IMR-90 (cell line): Measurements from ENCODE around the gene AMFR. TPM values are rescaled to one million over a fixed set of nuclear protein-coding genes. Genes with fewer than 3 reads are reported as not detected.

Experiments used
- ATAC-seq: fragments of 200-7000 bp; cut with Tn5 transposase; 2 replicates; pipeline ENCODE4 v1.9.1; 2020; ENCODE audit warnings: low read depth, mild to moderate bottlenecking, moderate library complexity
- BruUV-seq: library from RNA; stranded (reverse); fragments of 400-500 nt; replicated peaks from 2 replicates; lab custom pipeline; 2021; lab: Mats Ljungman, UMichigan
- CTCF ChIA-PET: fragments of 300-600 bp; formaldehyde crosslinking; extraction: SDS; loops from one replicate; lab custom pipeline; 2021; ENCODE audit warnings: antibody characterized with exemption; lab: Yijun Ruan, JAX
- POLR2A ChIA-PET: fragments of 300-600 bp; sonication (Branson Sonifier 250); formaldehyde crosslinking; loops from one replicate; lab custom pipeline; 2022; ENCODE audit warnings: antibody characterized with exemption; ENCODE audit not compliant: unreplicated experiment; lab: Charles Lee
- DNase-seq: peaks from one replicate; pipeline ENCODE4 v3.0.0; 2013
- H2AFZ ChIP-seq: replicated peaks from 2 replicates; pipeline ENCODE3; 2013; ENCODE audit warnings: low read length, mild to moderate bottlenecking; ENCODE audit not compliant: poor library complexity
- H2AK5ac ChIP-seq: 2 replicates; pipeline ENCODE4 v1.6.1; 2013; ENCODE audit warnings: low read depth, low read length, inconsistent platforms
- H2AK9ac ChIP-seq: replicated peaks from 2 replicates; pipeline ENCODE3; 2013; ENCODE audit warnings: mild to moderate bottlenecking, low read depth, low read length, moderate library complexity; ENCODE audit not compliant: poor library complexity
- H2BK120ac ChIP-seq: 2 replicates; pipeline ENCODE4 v1.6.1; 2013; ENCODE audit warnings: low read depth, low read length, inconsistent platforms
- H2BK15ac ChIP-seq: 3 replicates; pipeline ENCODE4 v1.6.1; 2013; ENCODE audit warnings: low read depth, low read length, inconsistent platforms
- H2BK20ac ChIP-seq: 2 replicates; pipeline ENCODE4 v1.6.1; 2013; ENCODE audit warnings: low read depth, mild to moderate bottlenecking, inconsistent platforms, low read length, moderate library complexity
- H2BK5ac ChIP-seq: 2 replicates; pipeline ENCODE4 v1.6.1; 2013; ENCODE audit warnings: mild to moderate bottlenecking, low read depth, low read length, inconsistent platforms; ENCODE audit not compliant: poor library complexity, severe bottlenecking
- H3K14ac ChIP-seq: replicated peaks from 2 replicates; pipeline ENCODE4 v1.6.1; 2013; ENCODE audit warnings: low read depth, low read length, inconsistent platforms
- H3K18ac ChIP-seq: 2 replicates; pipeline ENCODE4 v1.6.1; 2013; ENCODE audit warnings: low read depth, low read length, control low read depth
- H3K23ac ChIP-seq: 2 replicates; pipeline ENCODE4 v1.6.1; 2013; ENCODE audit warnings: low read depth, low read length, inconsistent platforms
- H3K27ac ChIP-seq: 2 replicates; pipeline ENCODE4 v1.5.1; 2013; ENCODE audit warnings: mild to moderate bottlenecking, control low read depth, low read length; ENCODE audit not compliant: insufficient read depth
- H3K27me3 ChIP-seq: 2 replicates; pipeline ENCODE4 v1.6.1; 2013; ENCODE audit warnings: low read length; ENCODE audit not compliant: control insufficient read depth, insufficient read depth
- H3K36me3 ChIP-seq: 2 replicates; pipeline ENCODE4 v1.6.1; 2013; ENCODE audit warnings: low read length, mixed read lengths; ENCODE audit not compliant: control insufficient read depth, insufficient read depth
- H3K4ac ChIP-seq: 2 replicates; pipeline ENCODE4 v1.6.1; 2013; ENCODE audit warnings: low read depth, low read length, inconsistent platforms
- H3K4me1 ChIP-seq: 2 replicates; pipeline ENCODE4 v1.6.1; 2013; ENCODE audit warnings: low read length, mixed read lengths; ENCODE audit not compliant: control insufficient read depth, insufficient read depth
- H3K4me2 ChIP-seq: 2 replicates; pipeline ENCODE4 v1.6.1; 2013; ENCODE audit warnings: low read depth, mild to moderate bottlenecking, control low read depth, low read length, moderate library complexity
- H3K4me3 ChIP-seq: 2 replicates; pipeline ENCODE4 v1.5.1; 2013; ENCODE audit warnings: low read depth, mild to moderate bottlenecking, control low read depth, low read length, moderate library complexity; ENCODE audit not compliant: insufficient read depth
- H3K56ac ChIP-seq: 2 replicates; pipeline ENCODE4 v1.6.1; 2013; ENCODE audit warnings: low read length, inconsistent platforms; ENCODE audit not compliant: insufficient read depth; ENCODE audit errors: extremely low read depth
- H3K79me1 ChIP-seq, 2 experiments: 2 replicates each; pipeline ENCODE4 v1.6.1; 2013; ENCODE audit warnings: low read length in 2 of 2, inconsistent platforms in 1 of 2, low read depth in 1 of 2
- H3K9ac ChIP-seq: 2 replicates; pipeline ENCODE4 v1.6.1; 2013; ENCODE audit warnings: low read depth, low read length, control low read depth
- H3K9me1 ChIP-seq: 2 replicates; pipeline ENCODE4 v1.6.1; 2013; ENCODE audit warnings: low read length, inconsistent platforms; ENCODE audit not compliant: insufficient read depth
- H3K9me3 ChIP-seq: 2 replicates; pipeline ENCODE4 v1.6.1; 2013; ENCODE audit warnings: low read length; ENCODE audit not compliant: control insufficient read depth, insufficient read depth
- H4K20me1 ChIP-seq: 2 replicates; pipeline ENCODE4 v1.6.1; 2013; ENCODE audit warnings: low read length, inconsistent platforms; ENCODE audit not compliant: insufficient read depth
- H4K5ac ChIP-seq: 2 replicates; pipeline ENCODE4 v1.6.1; 2013; ENCODE audit warnings: mild to moderate bottlenecking, low read depth, low read length, control low read depth
- H4K8ac ChIP-seq, 2 experiments: 2 replicates each; pipeline ENCODE4 v1.6.1; 2013; ENCODE audit warnings: low read depth in 2 of 2, low read length in 2 of 2, control low read depth in 1 of 2, inconsistent platforms in 1 of 2
- H4K91ac ChIP-seq: 2 replicates; pipeline ENCODE4 v1.6.1; 2013; ENCODE audit warnings: low read depth, low read length, inconsistent platforms; ENCODE audit not compliant: insufficient read depth
- CEBPB ChIP-seq: IDR thresholded peaks from 2 replicates; pipeline ENCODE4 v1.6.1; 2012; ENCODE audit warnings: low read depth, low read length, improper control_type of control experiment
- ELK1 ChIP-seq: fragments of 150-350 bp; IDR thresholded peaks from 2 replicates; pipeline ENCODE4 v1.6.1; 2016; ENCODE audit warnings: low read depth, mild to moderate bottlenecking, low read length, moderate library complexity, borderline replicate concordance
- FOS ChIP-seq: fragments of 150-350 bp; IDR thresholded peaks from 2 replicates; pipeline ENCODE4 v1.6.1; 2016; ENCODE audit warnings: low read depth, low read length
- MAFK ChIP-seq: IDR thresholded peaks from 2 replicates; pipeline ENCODE4 v1.6.1; 2012; ENCODE audit warnings: low read depth, low read length, improper control_type of control experiment
- MAZ ChIP-seq: IDR thresholded peaks from 2 replicates; pipeline ENCODE4 v1.6.1; 2012; ENCODE audit warnings: low read depth, mild to moderate bottlenecking, low read length, improper control_type of control experiment, moderate library complexity, borderline replicate concordance
- MXI1 ChIP-seq: IDR thresholded peaks from 2 replicates; pipeline ENCODE4 v1.6.1; 2012; ENCODE audit warnings: low read depth, mild to moderate bottlenecking, low read length, moderate library complexity, borderline replicate concordance
- RAD21 ChIP-seq: IDR thresholded peaks from 2 replicates; pipeline ENCODE4 v1.6.1; 2012; ENCODE audit warnings: low read length, improper control_type of control experiment
- RCOR1 ChIP-seq: IDR thresholded peaks from 2 replicates; pipeline ENCODE4 v1.6.1; 2012; ENCODE audit warnings: mild to moderate bottlenecking, low read length, improper control_type of control experiment; ENCODE audit not compliant: insufficient replicate concordance
- WGBS, 2 experiments: methylation state at CpG; one replicate each; pipeline versions ENCODE4 v1.1.5 to v1.1.7; 2013; ENCODE audit warnings: missing lambda C conversion rate in 2 of 2; ENCODE audit not compliant: insufficient read length in 1 of 2; ENCODE audit errors: extremely low coverage in 2 of 2; 5-methylcytosine and 5-hydroxymethylcytosine counted together
- dilution Hi-C: fragments of 300-500 bp; cut with HindIII; formaldehyde crosslinking; loops from one replicate; pipeline ENCODE4 v1.14.3; 2018; ENCODE audit warnings: low sequenced_read_pairs; ENCODE audit not compliant: unreplicated experiment
- in situ Hi-C: fragments of 300-500 bp; cut with MboI; formaldehyde crosslinking; loops from 3 replicates; pipeline ENCODE4 v1.14.3; 2019; ENCODE audit warnings: low sequenced_read_pairs, inconsistent platforms, mixed read lengths
- intact Hi-C: fragments of 100-400 bp; cut with micrococcal nuclease; formaldehyde crosslinking; loops from 2 replicates; pipeline ENCODE4 v1.10.0; 2022
- polyA plus RNA-seq, 3 experiments: library from polyadenylated mRNA; depleted of rRNA; stranded (reverse); fragments of >200 nt; gene quantifications; 2 replicates each; pipeline ENCODE4 v1.2.3, GENCODE V29; 2012; ENCODE audit warnings: low replicate concordance in 1 of 3
- total RNA-seq: library from RNA; depleted of rRNA; stranded (reverse); fragments of >200 nt; gene quantifications from 2 replicates; pipeline ENCODE4 v1.2.3, GENCODE V29; 2012
- TF ChIP-seq, protein P1 (sequence below): fragments of 150-350 bp; IDR thresholded peaks from 2 replicates; pipeline ENCODE4 v1.6.1; 2017; ENCODE audit warnings: mild to moderate bottlenecking, antibody characterized with exemption, low read length, low read depth

Gene AMFR
- total and polyA plus RNA-seq, 2 of the 4 experiments (the other 2 are of a cell fraction) = 60.7 to 216 TPM

DNA sequence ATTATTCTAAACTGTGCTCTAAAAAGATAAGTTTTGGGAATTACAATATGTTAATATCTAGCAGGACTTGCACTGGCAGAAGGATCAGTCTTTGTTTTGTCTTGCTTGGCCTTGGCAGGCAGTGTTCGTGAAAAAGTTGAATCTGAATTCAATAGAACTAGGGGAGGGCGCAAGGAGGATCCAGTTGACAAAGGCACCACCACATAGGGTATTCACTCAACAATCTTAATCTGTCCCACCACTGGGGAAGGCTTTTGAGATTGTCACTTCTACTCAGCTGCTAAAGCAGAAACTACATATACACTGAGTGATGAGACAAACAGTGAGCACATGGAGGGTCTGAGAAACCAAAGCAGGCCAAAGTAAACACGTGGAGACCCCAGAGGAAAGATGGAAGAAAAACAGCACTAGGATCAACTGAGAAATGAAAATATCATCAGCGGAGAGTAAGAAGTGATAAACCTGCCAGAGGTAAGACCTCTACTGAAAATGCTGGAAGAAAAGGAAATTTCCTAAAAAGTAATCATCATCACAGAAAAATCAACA lies 2.4 kb downstream of the AMFR start:
- no peak overlapping the region for H3K4me3 ChIP-seq
- H3K9me3 ChIP-seq = no peaks in the 10 kb centered on the region
- H4K20me1 ChIP-seq = peaks cover 48% of the 10 kb centered on the region
- peak overlapping the region; percentile 59 for H3K4me2 ChIP-seq
- ATAC-seq (no peak), DNase-seq (no peak)
- no peak overlapping the region for H3K4ac ChIP-seq
- WGBS, 2 experiments = no CpG with 5 or more reads among the region's 4 CpGs
- no peak overlapping the region for H4K5ac ChIP-seq
- H3K9me1 ChIP-seq = peaks cover 17% of the 10 kb centered on the region
- H3K36me3 ChIP-seq = peaks cover 1% of the 10 kb centered on the region; the same call in 1 of the 2 replicates
- H3K18ac ChIP-seq = no peak overlapping the region
- ChIA-PET POLR2A (no interaction called here), CTCF (interaction anchor here (0.5 kb wide), 1 partner anchor 16 kb away, joined by 3 read pairs; no protein-coding TSS in a partner anchor)
- TF ChIP-seq RAD21 (no peak), MAZ (no peak), RCOR1 (no peak), ELK1 (no peak), MAFK (no peak), FOS (no peak), MXI1 (no peak), CEBPB (no peak)
- TF ChIP-seq, protein P1, sequence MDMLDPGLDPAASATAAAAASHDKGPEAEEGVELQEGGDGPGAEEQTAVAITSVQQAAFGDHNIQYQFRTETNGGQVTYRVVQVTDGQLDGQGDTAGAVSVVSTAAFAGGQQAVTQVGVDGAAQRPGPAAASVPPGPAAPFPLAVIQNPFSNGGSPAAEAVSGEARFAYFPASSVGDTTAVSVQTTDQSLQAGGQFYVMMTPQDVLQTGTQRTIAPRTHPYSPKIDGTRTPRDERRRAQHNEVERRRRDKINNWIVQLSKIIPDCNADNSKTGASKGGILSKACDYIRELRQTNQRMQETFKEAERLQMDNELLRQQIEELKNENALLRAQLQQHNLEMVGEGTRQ = no peak
- H2BK120ac ChIP-seq = no peak overlapping the region
- no peak overlapping the region for H3K9ac ChIP-seq
- BruUV-seq = no TSS peak
- H3K27ac ChIP-seq = no peak overlapping the region
- 0 out of 2 replicates have a peak overlapping the region, but pooled peaks have one; percentile 3 for H3K14ac ChIP-seq
- no peak overlapping the region for H2BK20ac ChIP-seq
- H2AFZ ChIP-seq = no peak overlapping the region
- peak overlapping the region; percentile 11 for H2AK5ac ChIP-seq
- no peak overlapping the region for H4K8ac ChIP-seq
- H2BK15ac ChIP-seq = no peak overlapping the region
- H3K23ac ChIP-seq = peak overlapping the region; percentile 91; the same call in 1 of the 2 replicates
- H3K79me1 ChIP-seq = peaks cover 2 to 54% of the 10 kb centered on the region in 2 experiments; a peak in 2 of 4 replicates
- dilution Hi-C loops (no loop called here), in situ Hi-C loops (no loop called here), intact Hi-C loops (no loop called here)
- H4K91ac ChIP-seq = no peak overlapping the region
- no peak overlapping the region for H2AK9ac ChIP-seq
- no peak overlapping the region for H2BK5ac ChIP-seq
- no peaks in the 10 kb centered on the region for H3K27me3 ChIP-seq
- no peak overlapping the region for H3K56ac ChIP-seq
- H3K4me1 ChIP-seq = peaks cover 13% of the 10 kb centered on the region
